A549 treated with CpdA at 1 μM for 4 hours (cell line): ENCODE data around the gene NCKAP5L. TPM values are rescaled to one million over a fixed set of nuclear protein-coding genes. Genes with fewer than 3 reads are reported as not detected.

Experiments
- total RNA-seq: library from RNA; stranded (reverse); fragments of 200-300 nt; extraction: Qiagen RNA extraction; gene quantifications from 5 replicates; pipeline ENCODE4 v1.2.3, GENCODE V29; 2022; ENCODE audit warnings: low read depth

The NCKAP5L gene
- total RNA-seq: 6.8 to 9.0 TPM (median 7.6 TPM) in 5 replicates

GRCh38 chr12:49828133-49829091 lies at the start of gene NCKAP5L:
NCKAP5L (minus strand) TSS chr12:49828413; CDS start chr12:49804044, 24,369 bp downstream.

GRCh38 chr12:49842519-49843352 lies 14.5 kb upstream of the NCKAP5L start, which contains the start of gene BCDIN3D:
BCDIN3D (minus strand) TSS chr12:49843106; CDS start chr12:49843087, 19 bp downstream.

Other genes starting within 250 kb of the NCKAP5L start
- 0.08 to 0.15 TPM (median 0.11 TPM) in 5 replicates for gene FAM186B, start 222.8 kb downstream of the NCKAP5L start, total RNA-seq
- gene PRPF40B, start 204.9 kb downstream of the NCKAP5L start, total RNA-seq: 5.9 to 8.7 TPM (median 7.3 TPM) in 5 replicates
- 1.6 to 2.2 TPM (median 1.9 TPM) in 5 replicates for gene FMNL3, start 121.0 kb downstream of the NCKAP5L start, total RNA-seq
- gene TMBIM6, start 86.9 kb downstream of the NCKAP5L start, total RNA-seq: 404 to 512 TPM (median 480 TPM) in 5 replicates
- gene BCDIN3D, start 14.7 kb upstream of the NCKAP5L start, total RNA-seq: 4.7 to 5.1 TPM (median 4.7 TPM) in 5 replicates
- 0.06 to 0.14 TPM in 2 of 5 replicates, not detected in the others for gene FAIM2, start 75.5 kb upstream of the NCKAP5L start, total RNA-seq
- gene AQP2, start 122.3 kb upstream of the NCKAP5L start, total RNA-seq: not detected in 5 replicates
- not detected in 5 replicates for gene AQP5, start 133.5 kb upstream of the NCKAP5L start, total RNA-seq
- gene AQP6, start 144.5 kb upstream of the NCKAP5L start, total RNA-seq: not detected in 5 replicates
- gene RACGAP1, start 197.1 kb upstream of the NCKAP5L start, total RNA-seq: 75.5 to 97.3 TPM (median 82.6 TPM) in 5 replicates
- gene ASIC1, start 229.2 kb upstream of the NCKAP5L start, total RNA-seq: 4.8 to 7.1 TPM (median 5.9 TPM) in 5 replicates